Testis (tissue), 2 donors: ENCODE results near the gene AP1S3.

Source experiments
- POLR2A ChIP-seq: fragments of 450-650 bp; IDR thresholded peaks from one replicate; pipeline ENCODE4 v1.6.1; 2017; ENCODE audit warnings: antibody characterized with exemption, mild to moderate bottlenecking, moderate library complexity
- TF ChIP-seq, protein P1 (sequence below), 3 experiments: fragments of 450-650 bp in 2 of 3; fragments of 200-600 bp in 1 of 3; sonication (generic) in 1 of 3; IDR thresholded peaks; one replicate each; pipeline ENCODE4 v1.5.1; 2016 to 2019; ENCODE audit warnings: antibody characterized with exemption in 3 of 3, mild to moderate bottlenecking in 2 of 3, moderate library complexity in 1 of 3

GRCh38 chr2:223751012-223751411 is 86.4 kb downstream of the AP1S3 start:
- TF ChIP-seq, protein P1, sequence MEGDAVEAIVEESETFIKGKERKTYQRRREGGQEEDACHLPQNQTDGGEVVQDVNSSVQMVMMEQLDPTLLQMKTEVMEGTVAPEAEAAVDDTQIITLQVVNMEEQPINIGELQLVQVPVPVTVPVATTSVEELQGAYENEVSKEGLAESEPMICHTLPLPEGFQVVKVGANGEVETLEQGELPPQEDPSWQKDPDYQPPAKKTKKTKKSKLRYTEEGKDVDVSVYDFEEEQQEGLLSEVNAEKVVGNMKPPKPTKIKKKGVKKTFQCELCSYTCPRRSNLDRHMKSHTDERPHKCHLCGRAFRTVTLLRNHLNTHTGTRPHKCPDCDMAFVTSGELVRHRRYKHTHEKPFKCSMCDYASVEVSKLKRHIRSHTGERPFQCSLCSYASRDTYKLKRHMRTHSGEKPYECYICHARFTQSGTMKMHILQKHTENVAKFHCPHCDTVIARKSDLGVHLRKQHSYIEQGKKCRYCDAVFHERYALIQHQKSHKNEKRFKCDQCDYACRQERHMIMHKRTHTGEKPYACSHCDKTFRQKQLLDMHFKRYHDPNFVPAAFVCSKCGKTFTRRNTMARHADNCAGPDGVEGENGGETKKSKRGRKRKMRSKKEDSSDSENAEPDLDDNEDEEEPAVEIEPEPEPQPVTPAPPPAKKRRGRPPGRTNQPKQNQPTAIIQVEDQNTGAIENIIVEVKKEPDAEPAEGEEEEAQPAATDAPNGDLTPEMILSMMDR (IDR thresholded peaks at IDR 0.05), result no peak
- no peak for TF ChIP-seq POLR2A
